NB4 (cell line): ENCODE data around the gene TRA2B.
A peak's percentile ranks its signal among the peaks of the same experiment; 100 is the strongest.

Experiments used
- CTCF ChIP-seq: IDR thresholded peaks from one replicate; pipeline ENCODE4 v1.5.1; 2012; ENCODE audit warnings: low read depth, low read length
- MAX ChIP-seq: IDR thresholded peaks from 2 replicates; pipeline ENCODE4 v1.6.1; 2011; ENCODE audit warnings: low read depth, low read length
- MYC ChIP-seq: IDR thresholded peaks from 2 replicates; pipeline ENCODE4 v1.6.1; 2011; ENCODE audit warnings: low read depth, low read length
- POLR2A ChIP-seq: IDR thresholded peaks from 2 replicates; pipeline ENCODE4 v1.6.1; 2011; ENCODE audit warnings: mild to moderate bottlenecking; ENCODE audit not compliant: insufficient read length; ENCODE audit errors: extremely low read depth

- TF ChIP-seq CTCF (peak; percentile 12), POLR2A (peak; percentile 100), MYC (peak; percentile 76), MAX (peak; percentile 66)
Measured at GRCh38 chr3:185937689-185938374, at the start of gene TRA2B.
